ENCODE data around the gene TMEM54.
A peak's percentile ranks its signal among the peaks of the same experiment; 100 is the strongest.

The TMEM54 gene, protein sequence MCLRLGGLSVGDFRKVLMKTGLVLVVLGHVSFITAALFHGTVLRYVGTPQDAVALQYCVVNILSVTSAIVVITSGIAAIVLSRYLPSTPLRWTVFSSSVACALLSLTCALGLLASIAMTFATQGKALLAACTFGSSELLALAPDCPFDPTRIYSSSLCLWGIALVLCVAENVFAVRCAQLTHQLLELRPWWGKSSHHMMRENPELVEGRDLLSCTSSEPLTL

GRCh38 chr1:32900956-32901822 lies at the start of gene TMEM54:
Gene TMEM54 (minus strand): TSS chr1:32901389. CDS start chr1:32901238, 151 bp downstream.
- Histone ChIP-seq H3K36me3 (ENCODE audit: control insufficient read depth, insufficient read depth, low read length) (no peaks in the 10 kb centered on the region), H3K27ac (ENCODE audit: low read depth, low read length) (no peak within 1 kb of the TSS), H3K9ac (ENCODE audit: low read length) (peak within 1 kb of the TSS; percentile 79), H3K4me1 (ENCODE audit: control insufficient read depth, insufficient read depth, low read length) (no peaks in the 10 kb centered on the region), H3K27me3 (ENCODE audit: control insufficient read depth, insufficient read depth, low read length) (no peaks in the 10 kb centered on the region), H3K4me3 (ENCODE audit: low read length) (peak within 1 kb of the TSS; percentile 76)

GRCh38 chr1:32949519-32949918 lies 48.3 kb upstream of the TMEM54 start:
- H3K36me3 ChIP-seq (ENCODE audit: control insufficient read depth, insufficient read depth, low read length): peaks cover 11% of the 10 kb centered on the region
- no peak overlapping the region for H3K4me3 ChIP-seq (ENCODE audit: low read length)
- peak overlapping the region; percentile 41 for H3K27ac ChIP-seq (ENCODE audit: low read depth, low read length)
- no peaks in the 10 kb centered on the region for H3K27me3 ChIP-seq (ENCODE audit: control insufficient read depth, insufficient read depth, low read length)
- H3K9ac ChIP-seq (ENCODE audit: low read length): no peak overlapping the region
- H3K4me1 ChIP-seq (ENCODE audit: control insufficient read depth, insufficient read depth, low read length): peaks cover 19% of the 10 kb centered on the region

- no peak overlapping the region for H3K4me3 ChIP-seq (ENCODE audit: low read length)
- no peak overlapping the region for H3K9ac ChIP-seq (ENCODE audit: low read length)
- peaks cover 19% of the 10 kb centered on the region for H3K4me1 ChIP-seq (ENCODE audit: control insufficient read depth, insufficient read depth, low read length)
- H3K36me3 ChIP-seq (ENCODE audit: control insufficient read depth, insufficient read depth, low read length): peaks cover 15% of the 10 kb centered on the region
- H3K27me3 ChIP-seq (ENCODE audit: control insufficient read depth, insufficient read depth, low read length): no peaks in the 10 kb centered on the region
- H3K27ac ChIP-seq (ENCODE audit: low read depth, low read length): peak overlapping the region; percentile 44
Observed at GRCh38 chr1:32948905-32949304, 47.7 kb upstream of the TMEM54 start.

- peak overlapping the region; percentile 44 for H3K27ac ChIP-seq (ENCODE audit: low read depth, low read length)
- peaks cover 16% of the 10 kb centered on the region for H3K4me1 ChIP-seq (ENCODE audit: control insufficient read depth, insufficient read depth, low read length)
- no peak overlapping the region for H3K4me3 ChIP-seq (ENCODE audit: low read length)
- no peak overlapping the region for H3K9ac ChIP-seq (ENCODE audit: low read length)
- peaks cover 19% of the 10 kb centered on the region for H3K36me3 ChIP-seq (ENCODE audit: control insufficient read depth, insufficient read depth, low read length)
- no peaks in the 10 kb centered on the region for H3K27me3 ChIP-seq (ENCODE audit: control insufficient read depth, insufficient read depth, low read length)
Observed at GRCh38 chr1:32948390-32948722, 47.2 kb upstream of the TMEM54 start.

DNA sequence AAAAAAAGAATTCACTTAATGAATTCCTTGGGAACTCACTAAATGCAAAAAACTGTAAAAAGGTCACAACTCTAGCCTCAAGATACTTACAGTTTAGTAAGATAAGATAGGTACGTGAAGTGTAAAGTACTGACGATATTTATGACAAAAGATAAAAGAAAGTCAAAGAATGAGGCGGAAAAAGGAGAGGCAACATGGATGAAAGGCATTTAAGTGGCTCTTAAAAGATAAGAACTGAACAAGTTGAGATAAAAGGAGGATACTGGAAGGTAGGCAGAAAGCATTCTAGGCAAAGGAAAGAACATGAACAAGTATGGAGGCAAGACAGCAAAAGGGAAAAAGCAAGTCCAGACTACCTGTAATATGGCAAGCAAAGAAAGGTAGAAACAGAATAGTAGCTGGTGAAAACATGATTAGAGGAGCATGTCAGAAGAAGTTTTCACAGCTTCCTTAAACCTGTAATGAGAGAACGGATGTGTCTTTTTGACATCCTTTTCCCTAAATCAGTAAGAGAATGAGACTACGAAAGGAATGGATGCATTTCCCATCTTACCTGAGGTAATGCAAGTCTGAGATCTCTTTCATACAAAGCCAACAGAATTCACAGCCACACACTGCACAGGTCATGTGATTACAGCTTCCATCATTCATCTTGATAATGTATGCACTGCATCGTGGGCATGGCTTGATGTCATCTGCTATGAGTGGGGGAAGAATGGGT lies 46.6 kb upstream of the TMEM54 start:
- Histone ChIP-seq H3K27ac (ENCODE audit: low read depth, low read length) (peak overlapping the region; percentile 44), H3K4me3 (ENCODE audit: low read length) (no peak overlapping the region), H3K9ac (ENCODE audit: low read length) (no peak overlapping the region), H3K36me3 (ENCODE audit: control insufficient read depth, insufficient read depth, low read length) (peaks cover 20% of the 10 kb centered on the region), H3K4me1 (ENCODE audit: control insufficient read depth, insufficient read depth, low read length) (peaks cover 16% of the 10 kb centered on the region), H3K27me3 (ENCODE audit: control insufficient read depth, insufficient read depth, low read length) (no peaks in the 10 kb centered on the region)

GRCh38 chr1:32946413-32946812 lies 45.2 kb upstream of the TMEM54 start:
- H3K4me1 ChIP-seq (ENCODE audit: control insufficient read depth, insufficient read depth, low read length): peaks cover 16% of the 10 kb centered on the region
- H3K9ac ChIP-seq (ENCODE audit: low read length): no peak overlapping the region
- H3K36me3 ChIP-seq (ENCODE audit: control insufficient read depth, insufficient read depth, low read length): peaks cover 27% of the 10 kb centered on the region
- no peak overlapping the region for H3K27ac ChIP-seq (ENCODE audit: low read depth, low read length)
- no peaks in the 10 kb centered on the region for H3K27me3 ChIP-seq (ENCODE audit: control insufficient read depth, insufficient read depth, low read length)
- no peak overlapping the region for H3K4me3 ChIP-seq (ENCODE audit: low read length)

- Histone ChIP-seq H3K9ac (ENCODE audit: low read length) (no peak overlapping the region), H3K27ac (ENCODE audit: low read depth, low read length) (no peak overlapping the region), H3K4me3 (ENCODE audit: low read length) (no peak overlapping the region), H3K4me1 (ENCODE audit: control insufficient read depth, insufficient read depth, low read length) (peaks cover 11% of the 10 kb centered on the region), H3K36me3 (ENCODE audit: control insufficient read depth, insufficient read depth, low read length) (peaks cover 38% of the 10 kb centered on the region), H3K27me3 (ENCODE audit: control insufficient read depth, insufficient read depth, low read length) (no peaks in the 10 kb centered on the region)
Observed at GRCh38 chr1:32944180-32944579, 43.0 kb upstream of the TMEM54 start.

DNA sequence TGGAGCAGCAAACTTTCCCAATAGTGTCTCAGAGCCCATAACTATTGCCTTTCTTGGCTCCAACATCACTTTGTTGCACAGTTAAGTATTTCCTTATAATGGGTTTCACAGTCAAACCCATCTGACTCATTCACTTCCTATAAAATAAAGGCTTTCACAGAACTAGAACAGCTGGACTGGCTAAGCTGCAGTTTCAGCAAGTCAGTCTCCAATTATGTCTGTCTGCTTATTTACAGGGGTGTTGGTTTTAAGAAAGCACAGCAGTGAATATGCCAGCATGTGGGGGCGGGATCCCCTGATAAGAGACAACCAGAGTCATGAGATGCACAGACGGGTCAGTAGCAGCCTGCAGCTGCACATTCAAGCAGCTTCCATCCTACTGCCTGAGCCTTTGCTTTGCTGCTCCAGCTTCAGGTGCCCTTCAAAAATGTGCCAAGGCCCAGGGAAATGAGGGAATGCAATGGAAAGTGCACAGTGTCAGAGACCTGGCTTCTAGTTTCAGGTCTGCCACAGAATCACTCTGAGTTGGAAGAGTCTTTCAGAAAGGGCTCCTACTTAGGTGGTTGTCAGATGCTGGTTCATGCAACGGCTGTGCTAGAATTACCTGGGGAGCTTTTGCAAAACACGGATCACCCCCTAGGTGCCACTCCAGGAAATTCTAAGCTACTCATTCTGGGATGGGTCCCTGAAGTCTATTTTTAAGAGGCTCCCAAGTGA lies 38.6 kb upstream of the TMEM54 start:
- H3K27me3 ChIP-seq (ENCODE audit: control insufficient read depth, insufficient read depth, low read length): no peaks in the 10 kb centered on the region
- peaks cover 40% of the 10 kb centered on the region for H3K36me3 ChIP-seq (ENCODE audit: control insufficient read depth, insufficient read depth, low read length)
- H3K27ac ChIP-seq (ENCODE audit: low read depth, low read length): no peak overlapping the region
- no peaks in the 10 kb centered on the region for H3K4me1 ChIP-seq (ENCODE audit: control insufficient read depth, insufficient read depth, low read length)
- H3K4me3 ChIP-seq (ENCODE audit: low read length): no peak overlapping the region
- H3K9ac ChIP-seq (ENCODE audit: low read length): no peak overlapping the region

DNA sequence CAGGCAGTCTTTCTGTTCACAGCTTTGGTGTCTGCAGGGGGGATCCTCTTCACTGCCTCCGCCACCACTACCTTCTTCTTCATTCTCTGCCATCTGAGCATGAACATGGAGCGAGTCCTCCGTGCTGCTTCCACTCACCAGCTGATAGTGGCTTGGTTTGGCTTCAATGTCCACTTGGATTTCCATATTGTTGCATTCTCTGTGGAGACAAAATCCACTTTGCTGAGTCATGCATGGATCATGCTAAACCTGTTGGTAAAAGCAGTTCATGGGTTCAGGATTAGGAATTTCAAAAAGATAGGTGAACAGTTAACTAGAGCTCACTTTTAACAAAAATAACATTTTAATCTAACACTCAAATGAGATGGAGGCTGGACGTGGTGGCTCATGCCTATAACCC lies 35.9 kb upstream of the TMEM54 start:
- Histone ChIP-seq H3K4me1 (ENCODE audit: control insufficient read depth, insufficient read depth, low read length) (no peaks in the 10 kb centered on the region), H3K4me3 (ENCODE audit: low read length) (no peak overlapping the region), H3K27me3 (ENCODE audit: control insufficient read depth, insufficient read depth, low read length) (no peaks in the 10 kb centered on the region), H3K27ac (ENCODE audit: low read depth, low read length) (no peak overlapping the region), H3K9ac (ENCODE audit: low read length) (no peak overlapping the region), H3K36me3 (ENCODE audit: control insufficient read depth, insufficient read depth, low read length) (peaks cover 27% of the 10 kb centered on the region)

DNA sequence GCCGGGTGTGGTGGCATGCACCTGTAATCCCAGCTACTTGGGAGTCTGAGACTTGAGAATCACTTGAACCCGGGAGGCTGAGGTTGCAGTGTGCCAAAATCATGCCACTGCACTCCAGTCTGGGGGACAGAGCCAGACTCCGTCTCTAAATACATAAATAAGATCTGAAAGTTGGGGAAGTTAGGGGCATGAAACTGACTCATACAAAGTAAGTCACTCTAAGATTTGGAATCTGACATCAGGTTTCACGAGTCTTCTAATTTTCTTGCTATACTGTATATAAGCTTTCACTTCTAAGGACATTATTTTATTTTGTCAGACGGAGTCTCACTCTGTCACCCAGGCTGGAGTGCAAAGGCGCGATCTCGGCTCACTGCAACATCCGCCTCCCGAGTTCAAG lies 33.3 kb upstream of the TMEM54 start:
- Histone ChIP-seq H3K27me3 (ENCODE audit: control insufficient read depth, insufficient read depth, low read length) (no peaks in the 10 kb centered on the region), H3K9ac (ENCODE audit: low read length) (no peak overlapping the region), H3K36me3 (ENCODE audit: control insufficient read depth, insufficient read depth, low read length) (peaks cover 12% of the 10 kb centered on the region), H3K4me1 (ENCODE audit: control insufficient read depth, insufficient read depth, low read length) (no peaks in the 10 kb centered on the region), H3K27ac (ENCODE audit: low read depth, low read length) (no peak overlapping the region), H3K4me3 (ENCODE audit: low read length) (no peak overlapping the region)

DNA sequence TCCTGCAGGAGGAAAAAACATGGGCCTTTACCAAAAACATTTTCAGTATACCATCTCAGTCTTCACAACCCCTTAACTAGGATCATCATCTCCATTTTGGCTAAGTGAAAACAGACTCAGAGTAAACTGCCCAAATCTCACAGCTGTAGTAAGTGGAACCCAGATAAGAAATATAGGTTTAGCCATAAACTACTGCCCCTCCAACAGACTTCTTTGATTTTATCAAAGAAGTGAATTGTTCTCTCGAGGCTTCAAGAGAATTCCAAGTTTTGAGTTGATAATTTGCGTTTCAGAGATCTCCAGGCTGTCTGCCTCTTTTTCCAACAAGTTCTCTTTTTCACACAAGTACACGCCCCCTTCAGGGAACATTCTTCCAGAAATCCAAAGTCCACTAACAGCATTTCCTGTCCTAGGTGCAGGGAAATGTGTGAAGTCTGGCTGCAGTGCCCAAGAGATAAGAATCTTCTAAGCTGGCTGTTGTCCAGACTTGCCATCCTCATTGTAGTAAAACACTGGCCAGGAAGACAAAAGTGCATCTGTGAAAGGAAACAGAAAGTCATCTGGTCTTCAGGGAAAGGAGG lies 32.6 kb upstream of the TMEM54 start:
- H3K27ac ChIP-seq (ENCODE audit: low read depth, low read length): peak overlapping the region; percentile 26

GRCh38 chr1:32931760-32932159 lies 30.6 kb upstream of the TMEM54 start:
- H3K4me3 ChIP-seq (ENCODE audit: low read length): no peak overlapping the region
- H3K36me3 ChIP-seq (ENCODE audit: control insufficient read depth, insufficient read depth, low read length): peaks cover 1% of the 10 kb centered on the region
- H3K4me1 ChIP-seq (ENCODE audit: control insufficient read depth, insufficient read depth, low read length): no peaks in the 10 kb centered on the region
- no peak overlapping the region for H3K9ac ChIP-seq (ENCODE audit: low read length)
- peaks cover 2% of the 10 kb centered on the region for H3K27me3 ChIP-seq (ENCODE audit: control insufficient read depth, insufficient read depth, low read length)
- no peak overlapping the region for H3K27ac ChIP-seq (ENCODE audit: low read depth, low read length)

More for the DNA sequence above, 32.6 kb upstream of the TMEM54 start:
- H3K9ac ChIP-seq (ENCODE audit: low read length): no peak overlapping the region
- no peak overlapping the region for H3K4me3 ChIP-seq (ENCODE audit: low read length)
- H3K27me3 ChIP-seq (ENCODE audit: control insufficient read depth, insufficient read depth, low read length): no peaks in the 10 kb centered on the region
- peaks cover 12% of the 10 kb centered on the region for H3K36me3 ChIP-seq (ENCODE audit: control insufficient read depth, insufficient read depth, low read length)
- H3K4me1 ChIP-seq (ENCODE audit: control insufficient read depth, insufficient read depth, low read length): no peaks in the 10 kb centered on the region

All from rectal smooth muscle tissue (tissue), 1 donor.